ENCODE data around the gene NTRK1. TPM values are rescaled to one million over a fixed set of nuclear protein-coding genes. Genes with fewer than 3 reads are reported as not detected.

Gene NTRK1
- total and polyA plus RNA-seq, 3 experiments from 2014 or later: 2.9 to 3.0 TPM; not detected in 1

GRCh38 chr1:156883919-156884318 lies 23.3 kb downstream of the NTRK1 start:
- Histone ChIP-seq H3K9me3 (ENCODE audit: low read length) (no peaks in the 10 kb centered on the region), H3K4me3 (ENCODE audit: low read length) (no peak overlapping the region), H3K27ac (ENCODE audit: low read depth, low read length) (no peak overlapping the region), H3K27me3 (ENCODE audit: insufficient read depth, low read length, poor library complexity, severe bottlenecking) (no peaks in the 10 kb centered on the region), H3K4me1 (ENCODE audit: insufficient read depth, low read length) (no peaks in the 10 kb centered on the region), H3K36me3 (ENCODE audit: insufficient read depth, low read length) (no peaks in the 10 kb centered on the region)
- CTCF ChIA-PET: interaction anchor here (1.0 kb wide), 1 partner anchor 46 kb away, joined by 3 read pairs; no protein-coding TSS in a partner anchor
- no peaks in the 10 kb centered on the region for H3K4me1 Mint-ChIP-seq
- H3K4me3 Mint-ChIP-seq: no peak overlapping the region
- no peak for DNase-seq
- H3K36me3 Mint-ChIP-seq: peaks cover 0 to 2% (median 0%) of the 10 kb centered on the region in 3 donors
- H3K27me3 Mint-ChIP-seq: peaks cover 19 to 58% of the 10 kb centered on the region in 2 donors
- peak overlapping the region in 1 of 8 donors; percentile 84 for H3K27ac Mint-ChIP-seq
- POLR2A ChIA-PET: no interaction called here
- H3K9me3 Mint-ChIP-seq: peaks cover 0 to 2% (median 0%) of the 10 kb centered on the region in 5 donors

DNA sequence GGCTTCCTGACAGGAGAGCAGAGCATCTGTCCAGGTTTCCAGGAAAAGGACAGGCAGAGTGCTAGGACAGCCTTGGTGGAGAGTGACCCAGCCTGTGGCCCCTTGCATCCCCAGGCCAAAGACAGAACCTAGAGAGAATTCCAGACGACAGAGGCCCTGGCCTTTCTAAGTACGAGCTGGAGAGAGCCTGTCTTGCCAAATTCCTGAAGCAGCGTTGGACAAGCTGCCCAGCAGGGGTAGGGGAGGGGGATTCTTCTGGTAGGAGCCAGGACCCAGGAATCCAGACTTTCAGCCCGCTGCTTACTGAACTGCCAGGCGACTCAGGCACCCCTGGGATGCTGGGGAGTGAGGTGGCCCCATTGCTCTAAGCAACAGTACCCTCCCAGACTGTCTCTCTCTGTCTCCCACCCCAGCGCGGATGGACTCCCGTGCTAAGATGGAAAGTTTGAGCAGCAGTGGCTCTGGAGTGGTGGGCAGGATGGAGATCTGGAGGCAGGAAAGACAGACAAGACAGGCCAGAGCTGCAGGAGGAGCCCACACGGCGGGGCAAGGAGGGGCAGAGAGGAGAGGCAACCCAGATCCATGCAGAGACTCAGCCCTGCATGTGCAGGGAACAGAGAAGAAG lies 24.0 kb downstream of the NTRK1 start:
- peaks cover 0 to 3% (median 0%) of the 10 kb centered on the region in 3 donors for H3K36me3 Mint-ChIP-seq
- H3K36me3 ChIP-seq (ENCODE audit: insufficient read depth, low read length): no peaks in the 10 kb centered on the region
- no peaks in the 10 kb centered on the region for H3K4me1 ChIP-seq (ENCODE audit: insufficient read depth, low read length)
- ChIA-PET POLR2A (no interaction called here), CTCF (interaction anchor here (1.5 kb wide), 1 partner anchor 24 kb away, joined by 6 read pairs; the partner anchor contains the start of gene NTRK1)
- H3K27ac ChIP-seq (ENCODE audit: low read depth, low read length): no peak overlapping the region
- H3K27ac Mint-ChIP-seq: no peak overlapping the region
- H3K4me1 Mint-ChIP-seq: no peaks in the 10 kb centered on the region
- H3K4me3 Mint-ChIP-seq: no peak overlapping the region
- H3K4me3 ChIP-seq (ENCODE audit: low read length): no peak overlapping the region
- no peaks in the 10 kb centered on the region for H3K27me3 ChIP-seq (ENCODE audit: insufficient read depth, low read length, poor library complexity, severe bottlenecking)
- peaks cover 0 to 2% (median 0%) of the 10 kb centered on the region in 5 donors for H3K9me3 Mint-ChIP-seq
- H3K27me3 Mint-ChIP-seq: peaks cover 19 to 63% of the 10 kb centered on the region in 2 donors
- DNase-seq: no peak
- H3K9me3 ChIP-seq (ENCODE audit: low read length): no peaks in the 10 kb centered on the region

GRCh38 chr1:156885314-156885713 lies 24.6 kb downstream of the NTRK1 start:
- ChIA-PET CTCF (interaction anchor here (1.5 kb wide), 1 partner anchor 25 kb away, joined by 6 read pairs; the partner anchor contains the start of gene NTRK1), POLR2A (interaction anchor here (0.5 kb wide), 1 partner anchor 390 kb away, joined by 3 read pairs; no protein-coding TSS in a partner anchor)
- H3K36me3 ChIP-seq (ENCODE audit: insufficient read depth, low read length): no peaks in the 10 kb centered on the region
- DNase-seq: no peak
- peaks cover 0 to 3% (median 2%) of the 10 kb centered on the region in 3 donors for H3K4me1 Mint-ChIP-seq
- no peak overlapping the region for H3K27ac Mint-ChIP-seq
- H3K36me3 Mint-ChIP-seq: peaks cover 0 to 3% (median 0%) of the 10 kb centered on the region in 3 donors
- no peaks in the 10 kb centered on the region for H3K4me1 ChIP-seq (ENCODE audit: insufficient read depth, low read length)
- no peak overlapping the region for H3K27ac ChIP-seq (ENCODE audit: low read depth, low read length)
- H3K9me3 ChIP-seq (ENCODE audit: low read length): no peaks in the 10 kb centered on the region
- no peak overlapping the region for H3K4me3 ChIP-seq (ENCODE audit: low read length)
- no peak overlapping the region for H3K4me3 Mint-ChIP-seq
- peaks cover 0 to 2% (median 0%) of the 10 kb centered on the region in 5 donors for H3K9me3 Mint-ChIP-seq
- H3K27me3 Mint-ChIP-seq: peaks cover 20 to 63% of the 10 kb centered on the region in 2 donors
- H3K27me3 ChIP-seq (ENCODE audit: insufficient read depth, low read length, poor library complexity, severe bottlenecking): no peaks in the 10 kb centered on the region

DNA sequence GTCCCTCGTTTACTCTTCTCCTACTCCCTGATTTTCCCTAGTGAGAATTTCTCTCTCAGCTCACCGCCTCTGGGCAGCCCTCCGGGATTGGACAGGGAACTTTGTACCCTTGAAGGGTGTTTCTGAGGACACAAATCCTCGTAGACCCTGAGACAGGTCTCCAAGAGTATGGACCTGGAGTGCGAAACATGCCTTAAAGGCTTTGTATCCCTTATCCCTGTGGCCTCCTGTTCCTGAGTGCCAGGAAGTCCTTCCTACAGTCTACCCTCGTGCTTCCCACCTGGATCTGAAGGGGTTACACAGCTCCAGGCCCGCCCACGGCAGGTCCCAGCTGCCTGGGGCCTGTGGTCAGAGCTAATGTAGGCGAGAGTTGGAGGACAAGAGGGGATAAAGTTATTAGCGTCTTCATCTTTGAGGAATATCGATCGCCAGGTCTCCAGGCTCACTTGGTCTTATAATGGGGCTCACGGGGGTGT lies 25.3 kb downstream of the NTRK1 start:
- Histone ChIP-seq H3K4me1 (ENCODE audit: insufficient read depth, low read length) (no peaks in the 10 kb centered on the region), H3K27me3 (ENCODE audit: insufficient read depth, low read length, poor library complexity, severe bottlenecking) (no peaks in the 10 kb centered on the region), H3K4me3 (ENCODE audit: low read length) (no peak overlapping the region), H3K36me3 (ENCODE audit: insufficient read depth, low read length) (no peaks in the 10 kb centered on the region), H3K9me3 (ENCODE audit: low read length) (no peaks in the 10 kb centered on the region), H3K27ac (ENCODE audit: low read depth, low read length) (no peak overlapping the region)
- Mint-ChIP-seq H3K27me3 (peaks cover 22 to 63% of the 10 kb centered on the region in 2 donors), H3K4me1 (peaks cover 0 to 5% (median 2%) of the 10 kb centered on the region in 3 donors), H3K9me3 (peaks cover 0 to 2% (median 0%) of the 10 kb centered on the region in 5 donors), H3K36me3 (peaks cover 0 to 3% (median 0%) of the 10 kb centered on the region in 3 donors), H3K4me3 (no peak overlapping the region), H3K27ac (no peak overlapping the region)
- ChIA-PET POLR2A (interaction anchor here (0.5 kb wide), 1 partner anchor 390 kb away, joined by 3 read pairs; no protein-coding TSS in a partner anchor), CTCF (interaction anchor here (1.5 kb wide), 1 partner anchor 25 kb away, joined by 6 read pairs; the partner anchor contains the start of gene NTRK1)
- no peak for DNase-seq

DNA sequence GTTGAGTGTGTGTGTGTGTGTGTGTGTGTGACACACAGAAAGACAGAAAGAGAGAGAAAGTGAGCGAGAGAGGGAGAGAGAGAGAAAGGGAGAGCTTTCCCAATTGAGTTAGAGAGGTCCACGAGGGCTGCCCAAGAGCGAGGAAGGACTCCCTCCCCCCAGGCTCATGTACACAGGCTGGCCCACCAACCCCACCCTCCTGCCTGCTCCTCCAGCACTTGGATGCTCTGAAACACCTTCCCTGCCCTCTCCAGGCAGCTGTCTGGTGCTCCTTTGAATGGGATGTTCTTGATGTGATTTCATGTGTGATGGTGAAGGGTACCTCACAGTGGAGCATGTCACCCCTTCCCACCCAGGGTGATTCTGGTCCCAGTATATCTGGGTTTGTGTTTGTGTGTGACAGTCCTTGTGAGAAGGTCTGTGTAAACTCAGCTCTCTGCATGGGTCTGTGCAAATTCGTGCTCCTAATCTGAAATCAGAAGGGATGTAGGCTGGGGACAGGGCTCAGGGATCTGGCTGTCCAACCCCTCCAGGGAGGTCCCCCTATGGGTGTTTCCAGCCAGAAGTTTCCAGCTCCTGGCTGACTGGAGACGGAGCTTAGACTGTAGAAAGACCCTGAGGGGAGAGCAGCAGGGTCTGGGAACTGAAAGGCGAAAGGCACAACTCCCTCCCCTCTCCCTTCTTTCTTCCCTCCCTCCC lies 26.1 kb downstream of the NTRK1 start:
- no peak for DNase-seq
- no peaks in the 10 kb centered on the region for H3K4me1 ChIP-seq (ENCODE audit: insufficient read depth, low read length)

GRCh38 chr1:156887317-156887716 lies 26.7 kb downstream of the NTRK1 start:
- POLR2A ChIA-PET: no interaction called here
- Mint-ChIP-seq H3K4me1 (peaks cover 7 to 14% (median 8%) of the 10 kb centered on the region in 3 donors), H3K36me3 (peaks cover 0 to 3% (median 0%) of the 10 kb centered on the region in 3 donors), H3K9me3 (peaks cover 0 to 2% (median 0%) of the 10 kb centered on the region in 5 donors), H3K27me3 (peaks cover 27 to 66% of the 10 kb centered on the region in 2 donors), H3K4me3 (no peak overlapping the region), H3K27ac (no peak overlapping the region)
- H3K36me3 ChIP-seq (ENCODE audit: insufficient read depth, low read length): no peaks in the 10 kb centered on the region
- H3K4me1 ChIP-seq (ENCODE audit: insufficient read depth, low read length): peaks cover 5% of the 10 kb centered on the region
- H3K4me3 ChIP-seq (ENCODE audit: low read length): no peak overlapping the region
- CTCF ChIA-PET: interaction anchor here (0.8 to 2.2 kb wide), 2 partner anchors 49 to 162 kb away, joined by 5 to 9 read pairs; no protein-coding TSS in a partner anchor
- no peak for DNase-seq
- H3K9me3 ChIP-seq (ENCODE audit: low read length): no peaks in the 10 kb centered on the region
- no peak overlapping the region for H3K27ac ChIP-seq (ENCODE audit: low read depth, low read length)
- H3K27me3 ChIP-seq (ENCODE audit: insufficient read depth, low read length, poor library complexity, severe bottlenecking): no peaks in the 10 kb centered on the region

More for the DNA sequence above, 26.1 kb downstream of the NTRK1 start:
- H3K27ac ChIP-seq (ENCODE audit: low read depth, low read length): no peak overlapping the region
- POLR2A ChIA-PET: no interaction called here
- Mint-ChIP-seq H3K27ac (no peak overlapping the region), H3K4me1 (peaks cover 2 to 8% (median 4%) of the 10 kb centered on the region in 3 donors), H3K9me3 (peaks cover 0 to 2% (median 0%) of the 10 kb centered on the region in 5 donors), H3K27me3 (peaks cover 23 to 67% of the 10 kb centered on the region in 2 donors), H3K4me3 (no peak overlapping the region), H3K36me3 (peaks cover 0 to 3% (median 0%) of the 10 kb centered on the region in 3 donors)
- CTCF ChIA-PET: interaction anchor here (1.5 to 2.2 kb wide), 2 partner anchors 26 to 161 kb away, joined by 6 to 9 read pairs; partner anchors contain the start of gene NTRK1
- no peaks in the 10 kb centered on the region for H3K27me3 ChIP-seq (ENCODE audit: insufficient read depth, low read length, poor library complexity, severe bottlenecking)
- H3K36me3 ChIP-seq (ENCODE audit: insufficient read depth, low read length): no peaks in the 10 kb centered on the region
- H3K9me3 ChIP-seq (ENCODE audit: low read length): no peaks in the 10 kb centered on the region
- no peak overlapping the region for H3K4me3 ChIP-seq (ENCODE audit: low read length)

GRCh38 chr1:156887734-156888133 lies 27.1 kb downstream of the NTRK1 start:
- no peaks in the 10 kb centered on the region for H3K9me3 ChIP-seq (ENCODE audit: low read length)
- H3K36me3 ChIP-seq (ENCODE audit: insufficient read depth, low read length): no peaks in the 10 kb centered on the region
- H3K27me3 Mint-ChIP-seq: peaks cover 28 to 62% of the 10 kb centered on the region in 2 donors
- H3K4me1 ChIP-seq (ENCODE audit: insufficient read depth, low read length): peaks cover 10% of the 10 kb centered on the region
- DNase-seq: no peak
- no peak overlapping the region for H3K4me3 ChIP-seq (ENCODE audit: low read length)
- peaks cover 0 to 2% (median 0%) of the 10 kb centered on the region in 5 donors for H3K9me3 Mint-ChIP-seq
- H3K4me1 Mint-ChIP-seq: peaks cover 9 to 16% (median 11%) of the 10 kb centered on the region in 3 donors
- H3K27me3 ChIP-seq (ENCODE audit: insufficient read depth, low read length, poor library complexity, severe bottlenecking): no peaks in the 10 kb centered on the region
- no peak overlapping the region for H3K27ac ChIP-seq (ENCODE audit: low read depth, low read length)
- no peak overlapping the region for H3K4me3 Mint-ChIP-seq
- peaks cover 0 to 3% (median 0%) of the 10 kb centered on the region in 3 donors for H3K36me3 Mint-ChIP-seq
- no peak overlapping the region for H3K27ac Mint-ChIP-seq
- ChIA-PET POLR2A (no interaction called here), CTCF (interaction anchor here (0.8 to 2.2 kb wide), 2 partner anchors 49 to 162 kb away, joined by 5 to 9 read pairs; no protein-coding TSS in a partner anchor)
